Inferior parietal cortex (tissue), 1 donor: ENCODE data around the gene CDC16.
A peak's percentile ranks its signal among the peaks of the same experiment; 100 is the strongest.
"Not testable (repeated sequence)": the region's sequence is repeated elsewhere in the genome, so short reads cannot be mapped to it uniquely, and the experiment has no call there.

ENCODE experiments used
- DNase-seq: peaks from one replicate; pipeline ENCODE4 v3.0.0-alpha.2; 2016; ENCODE audit errors: extremely low spot score

CDC16 gene

GRCh38 chr13:114226699-114227323 lies 7.9 kb upstream of the CDC16 start:
- DNase-seq: peak; percentile 92

GRCh38 chr13:114227528-114227927 lies 7.2 kb upstream of the CDC16 start:
- DNase-seq: no peak

GRCh38 chr13:114228176-114228575 lies 6.5 kb upstream of the CDC16 start:
- no peak for DNase-seq

GRCh38 chr13:114229506-114229905 lies 5.2 kb upstream of the CDC16 start:
- no peak for DNase-seq

GRCh38 chr13:114230117-114230516 lies 4.6 kb upstream of the CDC16 start:
- DNase-seq: no peak

GRCh38 chr13:114230575-114230974 lies 4.1 kb upstream of the CDC16 start:
- DNase-seq: no peak

- DNase-seq: no peak
Observed at GRCh38 chr13:114231886-114232285, 2.8 kb upstream of the CDC16 start.

- DNase-seq: no peak
Observed at GRCh38 chr13:114234266-114234644, 442 bp upstream of the CDC16 start.

GRCh38 chr13:114235697-114236096 lies 1.0 kb downstream of the CDC16 start:
- DNase-seq: no peak

- DNase-seq: no peak
Observed at GRCh38 chr13:114236227-114236626, 1.5 kb downstream of the CDC16 start.

GRCh38 chr13:114237415-114238112 lies 2.9 kb downstream of the CDC16 start:
- no peak for DNase-seq

- DNase-seq: no peak
Observed at GRCh38 chr13:114241918-114242317, 7.2 kb downstream of the CDC16 start.

- no peak for DNase-seq
Observed at GRCh38 chr13:114243971-114244370, 9.3 kb downstream of the CDC16 start.

- no peak for DNase-seq
Observed at GRCh38 chr13:114244637-114245036, 9.9 kb downstream of the CDC16 start.

- DNase-seq: no peak
Observed at GRCh38 chr13:114248011-114248410, 13.3 kb downstream of the CDC16 start.

- DNase-seq: no peak
Observed at GRCh38 chr13:114249077-114249476, 14.4 kb downstream of the CDC16 start.

- not testable (repeated sequence) for DNase-seq
Observed at GRCh38 chr13:114251639-114252440, 17.1 kb downstream of the CDC16 start.

- no peak for DNase-seq
Observed at GRCh38 chr13:114256547-114256946, 21.9 kb downstream of the CDC16 start.

GRCh38 chr13:114257014-114257413 lies 22.3 kb downstream of the CDC16 start:
- no peak for DNase-seq

- no peak for DNase-seq
Observed at GRCh38 chr13:114258589-114258988, 23.9 kb downstream of the CDC16 start.

- DNase-seq: no peak
Observed at GRCh38 chr13:114259374-114259773, 24.7 kb downstream of the CDC16 start.

- no peak for DNase-seq
Observed at GRCh38 chr13:114259974-114260373, 25.3 kb downstream of the CDC16 start.

GRCh38 chr13:114260814-114261213 lies 26.1 kb downstream of the CDC16 start:
- no peak for DNase-seq
